Fibroblast of mammary gland (primary cell): Measurements from ENCODE around the gene KCNK5.

Experiments used
- DNase-seq: peaks from one replicate; pipeline ENCODE4 v3.0.0-alpha.2; 2010; ENCODE audit warnings: low read depth
- H3K4me3 ChIP-seq: 2 replicates; pipeline ENCODE4 v1.5.1; 2011; ENCODE audit warnings: low read depth, mild to moderate bottlenecking, low read length, moderate library complexity; ENCODE audit not compliant: control insufficient read depth
- CTCF ChIP-seq: conservative IDR thresholded peaks from 2 replicates; pipeline ENCODE4 v1.5.1; 2011; ENCODE audit warnings: low read depth, low read length, inconsistent platforms; ENCODE audit not compliant: control insufficient read depth, insufficient read depth

Gene KCNK5

GRCh38 chr6:39196673-39197091, 32.6 kb downstream of the KCNK5 start:
- DNase-seq, result no peak
- TF ChIP-seq CTCF, result no peak

DNA sequence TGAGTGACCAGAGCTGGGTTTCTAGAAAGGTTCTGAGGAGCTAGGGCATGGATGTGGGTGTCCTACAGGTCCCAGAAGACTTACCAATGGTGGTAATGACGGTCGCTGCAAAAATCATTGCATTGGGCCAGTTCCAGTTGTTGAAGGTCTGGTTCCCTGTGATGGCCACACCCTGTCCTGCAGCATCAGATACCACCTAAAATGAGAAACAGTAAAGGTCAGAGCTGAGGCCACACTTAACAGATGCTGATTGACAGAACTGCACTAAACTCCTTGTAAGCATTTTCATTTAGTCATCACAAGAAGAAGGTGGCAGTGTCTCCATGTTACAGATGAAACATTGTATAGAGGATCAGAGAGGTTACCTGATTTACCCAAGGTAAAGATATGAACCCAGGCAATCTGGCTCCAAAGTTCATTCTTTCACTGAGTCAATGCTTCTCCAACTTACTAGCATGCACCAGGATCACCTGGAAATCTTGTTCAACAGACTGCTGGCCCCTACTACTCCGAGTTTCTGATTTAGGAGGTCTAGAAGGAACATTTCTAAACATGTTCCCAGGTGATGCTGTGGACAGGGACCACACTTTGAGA, 33.4 kb downstream of the KCNK5 start:
- no peak for TF ChIP-seq CTCF
- no peak overlapping the region for H3K4me3 ChIP-seq
- no peak for DNase-seq

More at GRCh38 chr6:39196673-39197091, 32.6 kb downstream of the KCNK5 start:
- no peak overlapping the region for H3K4me3 ChIP-seq

DNA sequence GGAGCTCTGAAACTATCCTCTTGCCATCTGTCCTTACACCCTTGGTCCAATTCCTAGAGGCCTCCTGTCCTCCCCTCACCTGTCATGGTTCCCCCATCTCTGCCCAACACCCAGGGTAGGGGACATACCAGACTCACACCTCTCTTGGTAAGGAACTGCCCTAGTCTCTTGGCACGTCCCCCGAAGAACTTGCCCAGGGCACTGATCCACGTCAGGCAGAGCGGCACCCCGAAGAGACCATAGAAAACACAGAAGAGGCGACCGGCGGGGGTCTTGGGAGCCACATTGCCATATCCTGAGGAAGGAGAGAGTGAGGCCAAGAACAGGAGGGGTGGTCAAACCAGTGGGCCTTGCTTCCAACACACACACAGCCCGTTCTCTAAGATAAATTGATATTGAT, 34.8 kb downstream of the KCNK5 start:
- DNase-seq, result no peak
- no peak overlapping the region for H3K4me3 ChIP-seq
- no peak for TF ChIP-seq CTCF

DNA sequence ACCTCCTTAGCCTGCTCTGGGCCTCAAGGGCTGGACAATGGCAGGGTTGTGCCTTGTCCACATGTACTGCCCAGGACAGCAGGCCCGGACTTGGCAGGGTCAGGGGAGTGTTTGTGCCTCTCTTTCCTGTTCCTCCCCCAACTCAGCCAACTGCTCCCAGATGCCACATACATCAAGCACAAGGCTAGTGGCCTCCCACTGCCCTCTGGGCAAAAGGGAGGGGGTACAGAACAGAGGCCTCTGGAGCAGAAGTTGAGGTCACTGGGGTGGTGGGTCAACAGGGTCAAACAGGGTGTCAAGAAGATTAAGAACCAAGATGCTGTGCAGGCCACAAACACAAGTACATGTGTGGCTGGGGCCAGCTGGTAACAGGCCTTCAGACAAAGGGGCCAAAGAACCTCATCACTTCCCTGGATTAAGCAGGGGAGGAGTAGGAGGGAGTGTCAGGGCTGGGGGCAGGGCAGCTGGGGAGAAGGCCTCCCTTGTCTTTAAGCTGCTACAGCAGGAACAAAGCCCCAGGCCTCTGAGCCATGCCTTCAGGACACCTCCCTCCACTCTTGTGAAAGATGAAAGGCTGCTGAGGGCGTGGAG, 36.0 kb downstream of the KCNK5 start:
- DNase-seq, result no peak
- no peak overlapping the region for H3K4me3 ChIP-seq
- no peak for TF ChIP-seq CTCF

DNA sequence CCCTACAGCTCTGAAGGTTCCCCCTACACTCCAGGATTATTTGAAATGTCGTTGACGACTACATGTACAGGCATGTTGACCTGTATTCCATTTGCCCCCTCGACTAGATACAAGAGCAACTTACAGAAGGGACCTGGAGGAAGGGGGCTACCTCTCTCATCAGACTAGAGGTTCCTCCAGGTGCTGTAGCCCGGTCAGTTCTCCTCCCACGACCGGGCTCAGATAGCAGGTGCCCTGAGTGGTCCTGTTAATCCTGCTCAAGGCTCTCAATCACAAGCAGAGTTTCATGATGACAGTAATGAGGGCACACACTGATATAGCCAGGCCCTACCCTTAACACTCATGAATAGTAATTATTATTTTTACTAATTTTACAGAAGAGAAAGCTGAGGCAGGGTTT, 36.5 kb downstream of the KCNK5 start:
- no peak for TF ChIP-seq CTCF
- H3K4me3 ChIP-seq, result no peak overlapping the region
- DNase-seq, result no peak

GRCh38 chr6:39191236-39191930, 37.9 kb downstream of the KCNK5 start:
- no peak for TF ChIP-seq CTCF
- no peak overlapping the region for H3K4me3 ChIP-seq
- no peak for DNase-seq
